NCI-H748 (cell line): ENCODE results near the gene IL12RB1.
"Not testable (repeated sequence)": the region's sequence is repeated elsewhere in the genome, so short reads cannot be mapped to it uniquely, and the experiment has no call there.

Source experiments
- DNase-seq: peaks from one replicate; lab custom pipeline; 2025; ENCODE audit not compliant: unreplicated experiment; lab: John Stamatoyannopoulos, UW

Gene IL12RB1

GRCh38 chr19:18112989-18113478, 26.3 kb upstream of the IL12RB1 start:
- DNase-seq, result peak; percentile 67

GRCh38 chr19:18110609-18111232, 24.0 kb upstream of the IL12RB1 start:
- no peak for DNase-seq

GRCh38 chr19:18109733-18110608, 23.2 kb upstream of the IL12RB1 start:
- DNase-seq, result peak; percentile 30

- DNase-seq, result no peak
These were observed 22.6 kb upstream of the IL12RB1 start for GRCh38 chr19:18109341-18109732.

GRCh38 chr19:18108897-18109296, 22.2 kb upstream of the IL12RB1 start:
- DNase-seq, result no peak

GRCh38 chr19:18107235-18107634, 20.5 kb upstream of the IL12RB1 start:
- DNase-seq, result no peak

- DNase-seq, result not testable (repeated sequence)
These were observed 18.5 kb upstream of the IL12RB1 start for GRCh38 chr19:18105259-18105658.

GRCh38 chr19:18104793-18105131, 18.0 kb upstream of the IL12RB1 start:
- no peak for DNase-seq

GRCh38 chr19:18102916-18103542, 16.3 kb upstream of the IL12RB1 start:
- no peak for DNase-seq

- no peak for DNase-seq
These were observed 14.5 kb upstream of the IL12RB1 start for GRCh38 chr19:18101268-18101667.

GRCh38 chr19:18100710-18101109, 14.0 kb upstream of the IL12RB1 start:
- DNase-seq, result no peak

GRCh38 chr19:18099623-18099995, 12.9 kb upstream of the IL12RB1 start:
- no peak for DNase-seq

- DNase-seq, result peak; percentile 4
These were observed 12.3 kb upstream of the IL12RB1 start for GRCh38 chr19:18098891-18099622.

- DNase-seq, result no peak
These were observed 11.5 kb upstream of the IL12RB1 start for GRCh38 chr19:18097993-18098890.

GRCh38 chr19:18097217-18097992, 10.7 kb upstream of the IL12RB1 start, which contains the start of gene MAST3:
Gene MAST3, plus strand, starts transcription at chr19:18097778. Its CDS starts 15 bp downstream, at chr19:18097793.
- peak; percentile 75 for DNase-seq

- DNase-seq, result no peak
These were observed 9.5 kb upstream of the IL12RB1 start for GRCh38 chr19:18096258-18096657.

- DNase-seq, result peak; percentile 1
These were observed 6.9 kb upstream of the IL12RB1 start for GRCh38 chr19:18093439-18094161.

- DNase-seq, result no peak
These were observed 4.5 kb upstream of the IL12RB1 start for GRCh38 chr19:18091217-18091608.
